GM18508 (cell line): ENCODE measurements around the gene MINK1.

Experiments used
- ATAC-seq: cut with Tn5 transposase; IDR thresholded peaks from one replicate; pipeline ENCODE4 v1.9.1; 2021; ENCODE audit warnings: moderate number of reproducible peaks; ENCODE audit not compliant: insufficient read depth, unreplicated experiment

The MINK1 gene

GRCh38 chr17:4944163-4944553 lies 111.0 kb downstream of the MINK1 start:
- no peak for ATAC-seq

GRCh38 chr17:4944554-4945175 lies 111.5 kb downstream of the MINK1 start:
- ATAC-seq, result no peak

GRCh38 chr17:4945176-4945943 lies 112.2 kb downstream of the MINK1 start:
- ATAC-seq, result no peak

GRCh38 chr17:4945944-4946280 lies 112.8 kb downstream of the MINK1 start:
- no peak for ATAC-seq

- no peak for ATAC-seq
These were observed 113.3 kb downstream of the MINK1 start for GRCh38 chr17:4946312-4946976.

GRCh38 chr17:4947010-4947410 lies 113.9 kb downstream of the MINK1 start:
- no peak for ATAC-seq
